Astrocyte (in vitro differentiated cells and primary cell): ENCODE data around the gene NEU1.
"Not testable (repeated sequence)": the region's sequence is repeated elsewhere in the genome, so short reads cannot be mapped to it uniquely, and the experiment has no call there.

Experiments
- CTCF ChIP-seq: IDR thresholded peaks from 2 replicates; pipeline ENCODE4 v1.5.1; 2011; ENCODE audit warnings: low read depth, mild to moderate bottlenecking, inconsistent platforms, low read length, moderate library complexity; ENCODE audit not compliant: insufficient read depth
- EZH2 ChIP-seq: IDR thresholded peaks from 2 replicates; pipeline ENCODE4 v1.6.1; 2012; ENCODE audit warnings: mild to moderate bottlenecking, low read length, inconsistent platforms; ENCODE audit not compliant: insufficient read depth

GRCh38 chr6:31906727-31907126 is 44.1 kb upstream of the NEU1 start:
- TF ChIP-seq EZH2, CTCF: not testable (repeated sequence)
